ENCODE results near the gene KL. TPM values are rescaled to one million over a fixed set of nuclear protein-coding genes. Genes with fewer than 3 reads are reported as not detected.

Gene KL
- total and polyA plus RNA-seq, 4 donors, result 0.38 to 5.9 (median 1.4) TPM

DNA sequence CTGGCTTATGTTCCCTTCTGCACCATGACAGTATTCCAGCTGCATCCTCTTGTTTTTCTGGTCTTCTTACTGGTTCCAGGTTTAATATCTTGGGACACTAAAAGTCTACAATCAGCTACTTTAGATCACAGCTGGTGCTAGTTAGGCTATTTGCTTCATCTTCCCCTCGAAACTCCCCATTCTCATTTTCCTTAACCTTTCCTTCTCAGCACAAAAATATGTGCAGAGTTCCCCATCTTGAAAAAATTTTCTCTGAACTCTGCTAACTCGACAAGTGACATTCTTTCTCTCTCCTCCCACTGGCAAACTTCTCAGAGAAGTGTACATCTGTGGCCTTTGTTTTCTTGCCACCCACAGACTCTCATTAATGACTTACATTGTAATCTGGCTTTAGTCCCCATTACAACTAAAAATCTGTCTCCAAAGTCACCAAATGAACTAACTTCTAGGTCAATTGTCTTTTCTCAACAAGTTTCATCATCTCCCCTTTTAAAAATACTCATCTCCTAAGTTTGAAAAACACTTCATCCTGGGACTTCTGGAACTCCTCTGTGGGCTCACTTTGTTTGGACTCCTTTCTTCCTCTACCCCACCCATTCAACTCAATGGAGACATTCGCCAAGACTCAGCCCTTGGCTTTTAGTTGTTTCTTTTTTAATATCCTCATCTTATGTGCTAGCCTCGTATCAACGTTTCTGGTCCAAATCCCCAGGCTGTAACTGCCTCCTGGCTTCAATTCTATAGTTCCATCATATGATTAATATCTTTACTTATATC, 7.1 kb upstream of the KL start:
- no peak for DNase-seq
- Histone ChIP-seq H3K27ac (ENCODE audit: low read depth in 1 of 2, low read length in 2 of 2) (no peak overlapping the region), H3K36me3 (ENCODE audit: control insufficient read depth in 1 of 2, insufficient read depth in 2 of 2, low read length in 1 of 2) (no peaks in the 10 kb centered on the region), H3K4me3 (ENCODE audit: low read length in 2 of 2) (no peak overlapping the region), H3K27me3 (ENCODE audit: control insufficient read depth in 1 of 2, insufficient read depth in 2 of 2, low read length in 1 of 2) (no peaks in the 10 kb centered on the region), H3K4me1 (ENCODE audit: control insufficient read depth in 1 of 2, insufficient read depth in 2 of 2, low read length in 2 of 2) (peaks cover 0 to 2% of the 10 kb centered on the region in 2 donors), H3K9me3 (ENCODE audit: control insufficient read depth, low read length) (peaks cover 2% of the 10 kb centered on the region)
- no peak for ATAC-seq (ENCODE audit: low FRiP score)
- WGBS, 2 donors, result 57% methylated on average over 5 of the region's 5 CpGs
- intact Hi-C loops (cut with DNase I), result no loop called here

DNA sequence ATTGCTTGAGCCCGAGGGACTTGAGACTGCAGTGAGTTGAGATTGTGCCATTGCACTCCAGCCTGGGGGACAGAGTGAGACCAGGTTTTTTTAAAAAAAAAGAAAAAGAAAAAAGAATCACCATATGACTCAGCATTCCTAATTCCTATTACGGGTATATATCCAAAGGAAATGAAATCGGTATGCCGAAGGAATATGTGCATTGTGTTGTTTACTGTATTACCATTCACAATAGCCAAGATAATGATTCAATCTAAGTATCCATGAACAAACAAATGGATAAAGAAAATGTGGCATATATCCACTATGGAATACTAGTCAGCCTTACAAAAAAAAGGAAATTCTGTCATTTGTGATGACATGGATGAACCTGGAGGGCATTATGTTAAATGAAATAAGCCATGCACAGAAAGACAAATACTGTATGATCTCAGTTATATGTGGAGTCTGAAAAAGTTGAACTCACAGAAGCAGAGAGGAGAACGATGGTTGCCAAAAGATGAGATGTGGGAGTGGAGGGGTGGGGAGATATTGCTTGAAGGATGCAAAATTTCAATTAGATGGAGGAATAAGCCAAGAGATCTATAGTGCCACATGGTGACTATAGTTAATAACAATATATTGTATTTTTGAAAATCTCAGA, 4.3 kb upstream of the KL start:
- intact Hi-C loops (cut with DNase I), result no loop called here
- H3K4me3 ChIP-seq (ENCODE audit: low read length in 2 of 2), result no peak overlapping the region
- H3K36me3 ChIP-seq (ENCODE audit: control insufficient read depth in 1 of 2, insufficient read depth in 2 of 2, low read length in 1 of 2), result no peaks in the 10 kb centered on the region
- WGBS, 2 donors, result 78 to 79% methylated on average over 5 of the region's 5 CpGs
- ATAC-seq (ENCODE audit: low FRiP score) (no peak), DNase-seq (no peak)
- H3K27ac ChIP-seq (ENCODE audit: low read depth in 1 of 2, low read length in 2 of 2), result no peak overlapping the region
- H3K27me3 ChIP-seq (ENCODE audit: control insufficient read depth in 1 of 2, insufficient read depth in 2 of 2, low read length in 1 of 2), result no peaks in the 10 kb centered on the region
- H3K4me1 ChIP-seq (ENCODE audit: control insufficient read depth in 1 of 2, insufficient read depth in 2 of 2, low read length in 2 of 2), result peaks cover 0 to 2% of the 10 kb centered on the region in 2 donors
- peaks cover 2% of the 10 kb centered on the region for H3K9me3 ChIP-seq (ENCODE audit: control insufficient read depth, low read length)

DNA sequence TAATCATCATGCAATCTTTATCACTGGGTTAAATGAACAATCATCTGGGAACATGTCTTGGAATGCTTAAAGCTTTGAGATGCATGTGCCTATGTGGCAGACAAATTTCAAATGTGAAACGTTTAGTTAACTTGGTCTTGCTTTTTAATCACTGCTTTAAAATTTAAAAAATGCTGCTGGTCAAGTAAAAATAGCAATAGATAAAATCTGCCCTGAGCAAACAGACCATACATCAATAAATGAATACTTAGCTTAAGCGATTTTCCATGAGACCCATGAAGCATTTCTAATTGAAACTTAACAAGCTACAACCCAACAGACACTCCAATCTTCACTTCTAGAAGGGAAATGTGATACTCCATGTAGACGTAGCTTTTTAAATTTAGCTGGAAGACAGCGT, 1.9 kb upstream of the KL start:
- no peak for DNase-seq
- no peak for ATAC-seq (ENCODE audit: low FRiP score)
- Histone ChIP-seq H3K9me3 (ENCODE audit: control insufficient read depth, low read length) (no peaks in the 10 kb centered on the region), H3K4me3 (ENCODE audit: low read length in 2 of 2) (no peak overlapping the region), H3K27me3 (ENCODE audit: control insufficient read depth in 1 of 2, insufficient read depth in 2 of 2, low read length in 1 of 2) (no peaks in the 10 kb centered on the region), H3K36me3 (ENCODE audit: control insufficient read depth in 1 of 2, insufficient read depth in 2 of 2, low read length in 1 of 2) (no peaks in the 10 kb centered on the region), H3K27ac (ENCODE audit: low read depth in 1 of 2, low read length in 2 of 2) (no peak overlapping the region), H3K4me1 (ENCODE audit: control insufficient read depth in 1 of 2, insufficient read depth in 2 of 2, low read length in 2 of 2) (peaks cover 0 to 2% of the 10 kb centered on the region in 2 donors)
- intact Hi-C loops (cut with DNase I), result no loop called here
- 14 to 15% methylated on average over 4 of the region's 4 CpGs for WGBS, 2 donors

DNA sequence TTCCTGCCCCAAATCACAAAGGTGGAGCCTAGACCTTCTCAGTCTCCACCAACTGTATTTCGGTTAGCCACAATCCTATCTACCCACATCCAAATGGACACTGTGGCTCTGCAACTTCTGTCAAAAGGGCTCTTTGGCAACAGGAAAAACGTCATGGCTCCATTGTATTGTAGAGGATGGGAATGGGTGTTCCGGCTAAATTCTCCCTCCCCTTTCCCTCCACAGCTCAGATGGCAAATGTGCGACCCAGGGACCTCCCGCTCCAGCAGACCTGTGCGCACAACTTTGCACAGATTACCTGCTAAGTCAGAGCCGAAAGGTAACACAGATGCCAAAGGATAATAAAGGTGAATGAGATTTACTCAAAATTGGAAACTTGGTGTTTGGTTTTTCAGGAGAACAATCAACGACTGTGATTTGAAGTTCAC, 968 bp upstream of the KL start:
- Histone ChIP-seq H3K9me3 (ENCODE audit: control insufficient read depth, low read length) (no peaks in the 10 kb centered on the region), H3K36me3 (ENCODE audit: control insufficient read depth in 1 of 2, insufficient read depth in 2 of 2, low read length in 1 of 2) (no peaks in the 10 kb centered on the region), H3K27me3 (ENCODE audit: control insufficient read depth in 1 of 2, insufficient read depth in 2 of 2, low read length in 1 of 2) (no peaks in the 10 kb centered on the region), H3K4me1 (ENCODE audit: control insufficient read depth in 1 of 2, insufficient read depth in 2 of 2, low read length in 2 of 2) (peaks cover 0 to 2% of the 10 kb centered on the region in 2 donors), H3K4me3 (ENCODE audit: low read length in 2 of 2) (no peak overlapping the region), H3K27ac (ENCODE audit: low read depth in 1 of 2, low read length in 2 of 2) (no peak overlapping the region)
- DNase-seq (no peak), ATAC-seq (ENCODE audit: low FRiP score) (no peak)
- WGBS, 2 donors, result 88% methylated on average over 8 of the region's 8 CpGs
- intact Hi-C loops (cut with DNase I), result no loop called here

DNA sequence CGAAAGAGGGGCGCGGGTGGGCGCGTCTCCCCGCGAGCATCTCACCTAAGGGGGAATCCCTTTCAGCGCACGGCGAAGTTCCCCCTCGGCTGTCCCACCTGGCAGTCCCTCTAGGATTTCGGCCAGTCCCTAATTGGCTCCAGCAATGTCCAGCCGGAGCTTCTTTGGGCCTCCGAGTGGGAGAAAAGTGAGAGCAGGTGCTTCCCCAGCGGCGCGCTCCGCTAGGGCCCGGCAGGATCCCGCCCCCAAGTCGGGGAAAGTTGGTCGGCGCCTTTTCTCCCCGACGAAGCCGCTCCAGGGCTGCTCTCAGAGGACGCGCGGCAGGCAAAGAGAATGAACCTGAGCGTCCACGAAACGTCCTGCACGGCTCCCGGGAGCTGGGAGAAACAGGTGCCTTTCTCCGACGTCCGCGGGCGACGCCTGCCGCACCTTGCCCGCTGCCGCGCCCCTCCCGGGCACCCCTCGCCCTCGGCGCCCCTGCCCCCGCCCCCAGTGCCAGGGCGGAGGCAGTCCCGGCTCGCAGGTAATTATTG, 366 bp upstream of the KL start:
- Histone ChIP-seq H3K9me3 (ENCODE audit: control insufficient read depth, low read length) (no peaks in the 10 kb centered on the region), H3K36me3 (ENCODE audit: control insufficient read depth in 1 of 2, insufficient read depth in 2 of 2, low read length in 1 of 2) (no peaks in the 10 kb centered on the region), H3K27me3 (ENCODE audit: control insufficient read depth in 1 of 2, insufficient read depth in 2 of 2, low read length in 1 of 2) (no peaks in the 10 kb centered on the region), H3K4me3 (ENCODE audit: low read length in 2 of 2) (peak overlapping the region in 1 of 2 donors; percentile 19), H3K27ac (ENCODE audit: low read depth in 1 of 2, low read length in 2 of 2) (no peak overlapping the region), H3K4me1 (ENCODE audit: control insufficient read depth in 1 of 2, insufficient read depth in 2 of 2, low read length in 2 of 2) (peaks cover 0 to 1% of the 10 kb centered on the region in 2 donors)
- ATAC-seq (ENCODE audit: low FRiP score) (no peak), DNase-seq (peak in 1 of 2 donors; percentile 77)
- intact Hi-C loops (cut with DNase I), result no loop called here
- WGBS, 2 donors, result 21 to 31% methylated on average over 30 to 52 of the region's 52 CpGs

DNA sequence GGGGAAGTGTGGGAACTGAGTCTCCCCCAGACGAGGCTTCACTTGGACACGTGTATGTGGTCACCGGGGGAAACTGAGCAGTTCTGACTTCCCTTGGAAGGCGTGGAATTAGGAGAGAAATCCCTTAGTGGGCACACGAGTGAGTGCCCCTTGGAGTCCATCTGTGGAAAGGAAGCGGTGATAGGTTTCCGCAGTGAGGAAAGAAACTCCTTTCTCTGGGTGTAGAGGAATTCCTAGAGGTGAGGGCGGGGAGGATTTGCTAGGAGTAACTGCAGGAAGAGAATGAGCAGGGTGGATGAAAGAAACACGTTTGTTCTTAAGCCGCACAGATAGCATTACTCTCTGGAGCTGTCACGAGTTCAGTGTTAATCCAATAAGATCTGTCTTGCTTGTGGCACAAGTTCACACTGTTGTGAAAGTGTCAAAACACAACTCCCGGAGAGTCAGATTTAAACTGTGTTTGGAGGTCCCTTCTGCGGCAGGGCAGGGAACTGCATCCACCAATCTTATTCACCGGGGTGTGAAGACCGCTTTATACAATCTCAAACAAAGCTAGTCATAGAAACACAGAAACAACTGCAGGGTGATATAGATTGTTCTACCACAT, 1.2 kb downstream of the KL start:
- Histone ChIP-seq H3K27ac (ENCODE audit: low read depth in 1 of 2, low read length in 2 of 2) (no peak overlapping the region), H3K9me3 (ENCODE audit: control insufficient read depth, low read length) (no peaks in the 10 kb centered on the region), H3K27me3 (ENCODE audit: control insufficient read depth in 1 of 2, insufficient read depth in 2 of 2, low read length in 1 of 2) (no peaks in the 10 kb centered on the region), H3K4me1 (ENCODE audit: control insufficient read depth in 1 of 2, insufficient read depth in 2 of 2, low read length in 2 of 2) (no peaks in the 10 kb centered on the region), H3K4me3 (ENCODE audit: low read length in 2 of 2) (peak overlapping the region in 1 of 2 donors; percentile 20), H3K36me3 (ENCODE audit: control insufficient read depth in 1 of 2, insufficient read depth in 2 of 2, low read length in 1 of 2) (no peaks in the 10 kb centered on the region)
- 46 to 55% methylated on average over 15 of the region's 15 CpGs for WGBS, 2 donors
- peak in 1 of 2 donors; percentile 53 for DNase-seq
- ATAC-seq (ENCODE audit: low FRiP score), result peak; percentile 88
- intact Hi-C loops (cut with DNase I), result no loop called here

DNA sequence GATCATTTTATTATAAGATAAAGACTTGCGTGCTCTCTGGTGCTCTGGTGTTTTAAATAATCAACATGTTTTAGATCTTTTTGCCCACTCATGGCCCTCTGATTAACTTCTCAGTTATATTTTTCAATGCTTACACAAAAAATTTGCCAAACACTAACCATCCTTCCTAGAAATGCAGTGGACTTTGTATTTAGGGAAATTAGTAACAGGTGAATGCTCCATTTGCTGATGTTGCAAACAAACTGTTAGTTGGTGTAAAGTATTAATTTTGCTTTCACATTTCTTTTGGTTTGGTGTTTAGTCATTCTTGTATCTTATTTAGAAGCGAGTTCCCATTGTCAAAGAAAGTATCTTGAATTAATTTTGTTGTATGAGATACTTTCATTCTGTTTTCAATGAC, 2.7 kb downstream of the KL start:
- no peak for ATAC-seq (ENCODE audit: low FRiP score)
- no peak for DNase-seq
- Histone ChIP-seq H3K27me3 (ENCODE audit: control insufficient read depth in 1 of 2, insufficient read depth in 2 of 2, low read length in 1 of 2) (no peaks in the 10 kb centered on the region), H3K36me3 (ENCODE audit: control insufficient read depth in 1 of 2, insufficient read depth in 2 of 2, low read length in 1 of 2) (no peaks in the 10 kb centered on the region), H3K9me3 (ENCODE audit: control insufficient read depth, low read length) (no peaks in the 10 kb centered on the region), H3K27ac (ENCODE audit: low read depth in 1 of 2, low read length in 2 of 2) (no peak overlapping the region), H3K4me3 (ENCODE audit: low read length in 2 of 2) (no peak overlapping the region), H3K4me1 (ENCODE audit: control insufficient read depth in 1 of 2, insufficient read depth in 2 of 2, low read length in 2 of 2) (no peaks in the 10 kb centered on the region)
- 93% methylated on average over 2 of the region's 2 CpGs for WGBS, 2 donors
- intact Hi-C loops (cut with DNase I), result no loop called here

DNA sequence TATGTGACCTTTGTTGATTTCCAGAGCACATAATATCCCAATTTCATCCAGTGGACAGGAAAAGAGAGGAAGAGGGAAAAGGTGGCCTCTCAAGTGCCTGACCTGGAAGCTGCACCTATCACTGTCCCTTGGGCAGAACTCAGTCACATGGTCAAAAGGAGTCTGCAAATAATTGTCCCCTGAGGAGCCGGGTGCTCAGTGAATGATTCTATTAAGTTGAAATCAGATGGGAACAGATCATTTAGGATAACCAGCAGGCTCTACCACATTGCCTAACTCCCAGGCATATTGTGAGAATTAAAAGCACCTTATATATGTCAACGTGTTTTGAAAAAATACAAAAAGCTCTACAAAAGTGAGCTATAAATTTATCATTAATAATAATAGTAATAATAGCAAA, 6.8 kb downstream of the KL start:
- intact Hi-C loops (cut with DNase I), result no loop called here
- Histone ChIP-seq H3K27ac (ENCODE audit: low read depth in 1 of 2, low read length in 2 of 2) (no peak overlapping the region), H3K4me3 (ENCODE audit: low read length in 2 of 2) (no peak overlapping the region), H3K9me3 (ENCODE audit: control insufficient read depth, low read length) (no peaks in the 10 kb centered on the region), H3K4me1 (ENCODE audit: control insufficient read depth in 1 of 2, insufficient read depth in 2 of 2, low read length in 2 of 2) (no peaks in the 10 kb centered on the region), H3K27me3 (ENCODE audit: control insufficient read depth in 1 of 2, insufficient read depth in 2 of 2, low read length in 1 of 2) (no peaks in the 10 kb centered on the region), H3K36me3 (ENCODE audit: control insufficient read depth in 1 of 2, insufficient read depth in 2 of 2, low read length in 1 of 2) (no peaks in the 10 kb centered on the region)
- 87 to 89% methylated on average over 2 of the region's 2 CpGs for WGBS, 2 donors
- ATAC-seq (ENCODE audit: low FRiP score), result no peak
- no peak for DNase-seq

Measured in aorta (tissue), 5 donors.